OCI-M2 (cell line): ENCODE measurements around the gene FXYD6.
"Not testable (repeated sequence)": the region's sequence is repeated elsewhere in the genome, so short reads cannot be mapped to it uniquely, and the experiment has no call there.

Experiments used
- DNase-seq: peaks from one replicate; lab custom pipeline; 2025; ENCODE audit not compliant: unreplicated experiment; lab: John Stamatoyannopoulos, UW

Gene FXYD6

GRCh38 chr11:117870103-117870952, 6.1 kb downstream of the FXYD6 start:
- no peak for DNase-seq

- DNase-seq = no peak
These were observed 6.9 kb downstream of the FXYD6 start for GRCh38 chr11:117869604-117870003.

GRCh38 chr11:117868815-117869561, 7.5 kb downstream of the FXYD6 start:
- no peak for DNase-seq

DNA sequence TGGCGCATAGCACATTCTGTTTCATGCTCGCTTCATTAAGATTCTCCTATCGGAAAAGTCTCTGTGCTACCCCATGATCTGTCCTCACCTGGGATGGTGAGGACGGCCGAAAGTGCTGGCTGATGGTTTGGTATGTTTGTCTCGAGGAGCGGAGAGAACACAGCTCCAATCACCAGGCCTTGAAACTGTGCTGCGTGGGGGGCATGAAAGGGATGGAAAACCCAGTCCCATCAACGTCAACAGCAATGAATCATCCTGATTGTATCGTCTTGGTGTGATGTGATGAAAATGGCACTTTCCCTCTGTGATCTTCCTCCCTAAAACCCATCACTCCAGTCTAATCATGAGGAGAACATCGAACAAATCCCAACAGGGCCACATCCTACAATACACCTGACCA, 8.4 kb downstream of the FXYD6 start:
- DNase-seq = no peak

GRCh38 chr11:117866526-117866925, 9.9 kb downstream of the FXYD6 start:
- no peak for DNase-seq

GRCh38 chr11:117865546-117865945, 10.9 kb downstream of the FXYD6 start:
- not testable (repeated sequence) for DNase-seq

DNA sequence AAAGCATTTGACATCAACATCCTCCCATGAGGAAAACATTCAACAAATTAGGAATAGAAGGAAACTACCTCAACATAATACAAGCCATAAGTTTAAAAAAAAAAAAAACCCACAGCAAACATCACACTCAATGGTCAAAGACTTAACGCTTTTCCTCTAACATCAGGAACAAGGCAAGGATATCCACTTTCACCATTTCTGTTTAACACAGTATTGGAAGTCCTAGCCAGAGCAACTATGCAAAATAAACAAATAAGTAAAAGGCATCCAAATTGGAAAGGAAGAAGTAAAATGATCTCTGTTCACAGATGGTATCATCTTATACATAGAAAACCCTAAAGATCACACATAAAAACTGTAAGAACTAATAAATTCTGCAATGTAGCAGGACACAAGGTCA, 13.1 kb downstream of the FXYD6 start:
- no peak for DNase-seq

GRCh38 chr11:117862753-117863152, 13.7 kb downstream of the FXYD6 start:
- no peak for DNase-seq

DNA sequence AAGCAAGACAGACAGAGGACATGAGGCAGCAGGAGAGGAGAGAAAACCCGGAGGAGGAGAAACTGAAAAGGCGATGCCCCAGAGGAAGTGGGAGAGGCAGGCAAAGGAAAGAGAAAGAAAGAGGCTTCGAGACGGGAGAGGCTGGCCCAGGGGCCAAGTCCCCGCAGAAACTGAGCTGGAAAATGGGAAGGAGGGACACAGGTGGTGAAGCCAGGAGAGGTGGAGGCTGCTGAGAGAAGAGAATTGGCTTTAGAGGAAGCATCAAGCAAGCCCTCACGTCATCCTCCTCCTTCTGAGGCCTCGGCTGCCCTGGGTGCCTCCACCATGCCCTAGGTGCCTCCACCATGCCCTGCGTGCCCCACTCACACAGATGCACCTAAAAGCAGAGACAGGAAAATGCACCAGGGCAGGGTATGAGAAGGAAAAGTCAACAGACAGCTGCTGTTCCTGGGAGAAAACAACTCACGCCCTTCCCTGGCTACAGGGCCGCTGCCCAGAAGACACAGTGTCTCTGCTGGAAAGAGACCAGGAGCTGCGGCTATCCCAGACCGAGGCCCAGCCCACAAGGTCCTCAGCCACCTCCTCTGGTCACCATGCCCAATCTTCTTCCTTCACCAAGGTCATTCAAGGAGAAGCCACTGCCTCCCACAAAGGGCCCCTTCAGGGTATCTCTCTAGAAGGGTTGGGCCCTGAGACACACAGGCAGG, 14.3 kb downstream of the FXYD6 start:
- no peak for DNase-seq

DNA sequence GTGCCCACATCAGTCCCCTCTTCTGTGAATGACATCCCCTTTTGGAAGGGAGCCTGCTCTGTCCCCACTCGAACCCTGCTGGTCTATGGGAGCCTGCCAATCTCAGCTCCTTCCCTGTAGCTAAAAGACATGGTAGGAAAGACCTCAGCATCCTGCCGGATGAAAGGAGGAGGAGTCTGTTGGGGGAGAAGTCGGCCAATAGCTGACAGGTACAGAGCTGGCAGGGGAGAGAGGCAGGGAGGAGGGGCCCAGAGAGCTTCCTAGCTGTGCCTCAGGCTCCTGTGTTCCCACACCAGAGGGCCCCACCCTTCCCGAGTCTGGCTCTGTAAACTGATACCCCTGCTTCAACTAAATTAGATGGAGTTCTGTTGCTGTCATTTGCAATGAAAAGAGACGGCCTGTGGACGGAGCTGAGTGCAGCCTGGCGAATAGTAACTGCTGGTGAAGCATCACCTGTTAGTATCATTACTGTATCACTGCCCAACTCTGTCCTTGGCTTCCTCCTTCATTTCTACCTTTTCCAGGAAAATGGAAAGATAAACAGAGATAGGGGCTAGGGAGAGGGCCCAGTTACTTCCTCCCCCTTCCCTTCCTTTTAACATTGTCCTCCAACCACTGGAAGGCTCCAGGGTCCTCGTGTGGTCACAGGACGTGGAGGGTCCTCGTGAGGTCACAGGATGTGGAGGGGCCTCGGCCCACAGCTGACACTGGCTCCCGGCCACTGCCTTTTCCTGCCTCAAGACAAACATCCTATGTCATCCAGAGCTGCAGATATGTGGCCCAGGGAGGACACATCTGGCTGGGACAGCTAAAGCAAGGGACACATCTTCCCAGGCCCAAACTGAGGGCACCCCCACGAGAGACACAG, 15.1 kb downstream of the FXYD6 start:
- no peak for DNase-seq

DNA sequence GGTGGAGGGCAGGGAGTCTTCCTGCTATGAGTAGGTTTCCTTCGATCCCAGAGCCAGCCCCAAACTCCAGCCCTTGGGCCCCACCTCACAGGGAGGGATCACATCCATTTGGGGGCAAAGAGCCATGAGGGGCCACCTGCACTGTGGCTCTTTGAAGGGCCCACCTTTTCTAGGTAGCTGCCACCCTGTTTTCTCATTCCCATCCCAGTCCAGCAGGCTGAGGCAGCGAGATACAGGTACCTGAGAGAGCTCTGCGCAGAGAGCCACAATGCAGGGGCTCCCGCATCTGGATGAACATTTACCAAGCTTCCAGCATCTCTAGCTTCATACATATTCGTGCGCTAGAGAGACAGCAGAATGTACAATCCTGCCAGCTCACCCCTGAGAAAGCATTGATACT, 16.3 kb downstream of the FXYD6 start:
- no peak for DNase-seq

- no peak for DNase-seq
These were observed 16.9 kb downstream of the FXYD6 start for GRCh38 chr11:117859488-117860112.

DNA sequence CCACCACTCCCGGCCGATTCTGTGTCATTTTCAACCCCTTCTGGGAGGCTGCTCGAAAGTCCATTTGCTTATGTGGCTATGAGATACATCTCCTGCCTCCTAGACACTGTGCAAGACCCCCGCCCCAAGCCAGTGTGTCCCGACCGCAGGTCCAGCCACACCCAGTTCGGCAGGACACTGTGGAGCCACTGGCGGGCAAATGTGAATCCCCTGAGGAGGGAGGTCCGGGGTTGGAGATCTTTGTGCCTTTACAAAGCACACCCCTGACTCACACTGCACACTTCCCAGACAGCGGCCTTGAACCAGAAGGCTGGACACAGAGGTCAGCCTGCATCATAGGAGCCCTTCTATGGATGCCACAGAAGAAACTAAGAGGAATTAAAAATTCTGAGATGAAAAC, 17.4 kb downstream of the FXYD6 start:
- DNase-seq = no peak

DNA sequence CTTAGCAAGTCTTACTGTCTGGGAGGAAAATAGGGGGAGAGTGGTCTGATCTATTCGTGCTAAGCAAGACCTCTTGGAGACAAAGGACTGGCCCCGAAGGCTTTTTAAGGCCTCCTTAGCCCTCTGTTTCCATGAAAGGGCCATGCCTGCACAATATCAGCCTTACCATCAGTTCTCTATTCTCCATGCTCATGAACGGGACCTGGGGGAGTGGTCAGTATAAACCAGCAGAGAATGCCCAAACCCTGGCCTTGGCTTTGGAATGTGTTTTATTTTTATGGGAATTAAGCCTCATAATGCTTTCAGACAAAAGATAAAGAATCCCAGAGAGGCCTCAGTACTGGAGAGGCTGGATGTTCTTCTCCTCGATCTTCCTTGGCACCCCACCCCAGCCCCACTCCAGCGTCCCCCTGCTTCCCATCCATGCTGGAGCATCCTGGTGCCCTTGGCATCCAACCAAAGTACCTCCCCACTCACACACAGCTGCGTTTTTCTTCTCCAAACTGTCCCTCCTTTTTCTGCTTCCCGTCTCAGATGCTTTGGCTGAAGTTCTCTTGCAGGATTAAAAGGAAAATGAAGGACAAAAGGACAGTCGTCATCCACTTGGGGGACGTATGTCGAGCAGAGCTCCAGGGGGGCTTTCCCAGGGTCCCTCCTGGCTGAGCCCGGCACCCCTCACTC, 18.6 kb downstream of the FXYD6 start:
- no peak for DNase-seq

DNA sequence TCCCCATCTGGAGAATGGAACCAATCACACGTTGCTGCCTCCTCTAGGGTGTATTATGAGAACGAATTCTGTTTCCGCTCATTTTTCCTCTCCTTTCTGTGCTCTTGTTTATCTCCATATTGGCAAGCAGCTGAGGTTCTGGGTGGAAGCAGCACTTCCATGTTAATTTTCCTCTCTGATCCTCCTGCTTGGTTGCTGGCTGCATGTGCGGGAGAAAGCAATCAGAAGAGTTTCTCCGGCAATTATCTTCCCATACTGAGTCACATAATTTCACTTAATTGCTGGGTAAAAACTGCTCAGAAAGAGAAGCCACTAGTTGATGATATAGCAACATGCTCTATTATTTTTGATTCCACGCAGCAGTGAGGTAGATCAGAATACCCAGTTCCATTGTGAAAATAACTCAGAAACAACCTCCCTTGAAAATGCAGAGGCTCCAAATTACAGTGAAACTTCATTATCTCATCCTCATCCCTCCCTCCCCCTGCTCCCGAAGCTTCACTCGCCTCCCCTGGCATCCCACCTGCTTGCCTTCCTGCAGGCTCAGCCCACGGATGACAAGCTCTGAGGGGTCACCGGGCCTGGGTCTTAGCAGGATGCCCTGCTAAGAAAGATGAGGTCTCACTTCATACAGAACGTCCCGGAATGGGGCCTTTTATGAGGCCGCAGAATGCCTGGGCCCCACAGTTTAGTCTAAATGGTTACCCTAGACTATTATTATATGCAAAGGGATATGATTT, 20.4 kb downstream of the FXYD6 start:
- no peak for DNase-seq

GRCh38 chr11:117855186-117855845, 21.1 kb downstream of the FXYD6 start:
- no peak for DNase-seq

DNA sequence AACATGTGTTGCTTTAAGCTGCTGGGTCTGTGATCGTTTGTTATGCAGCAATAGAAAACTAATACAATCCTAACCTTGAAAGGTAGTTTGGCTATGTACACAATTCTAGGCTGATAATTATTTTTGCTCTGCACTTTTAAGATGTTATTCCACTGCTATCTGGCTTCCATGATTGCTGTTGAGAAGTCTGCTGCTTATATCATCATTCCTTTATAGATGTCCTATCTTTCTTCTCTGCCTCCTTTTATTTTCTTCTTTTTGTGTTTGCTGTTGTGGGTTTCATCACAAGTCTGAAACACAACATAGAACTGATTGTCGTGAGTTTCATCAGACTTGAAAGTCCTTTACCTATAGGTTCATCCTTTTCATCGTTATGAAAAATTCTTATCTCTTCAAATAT, 24.1 kb downstream of the FXYD6 start:
- no peak for DNase-seq

DNA sequence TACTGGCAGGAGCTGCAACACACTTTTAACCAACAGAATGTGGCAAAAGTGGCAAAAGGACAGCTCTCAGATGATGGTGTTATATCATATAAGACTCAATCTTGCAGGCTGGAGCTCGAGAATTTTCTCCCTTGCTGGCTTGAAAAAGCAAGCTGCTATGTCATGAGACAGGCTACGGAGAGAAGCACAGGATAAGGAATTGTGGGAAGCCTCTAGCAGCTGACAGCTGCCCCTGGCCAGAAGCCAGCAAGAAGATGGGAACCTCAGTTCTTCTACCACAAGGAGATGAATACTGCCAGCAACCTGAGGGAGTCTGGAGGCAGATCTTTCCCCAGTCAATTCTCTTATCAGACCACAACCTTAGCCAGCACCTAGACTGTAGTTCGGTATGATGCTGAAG, 24.6 kb downstream of the FXYD6 start:
- DNase-seq = no peak

- DNase-seq = no peak
These were observed 25.4 kb downstream of the FXYD6 start for GRCh38 chr11:117851106-117851505.
